Cortex of kidney (tissue), 1 donor: ENCODE results near the gene SLC6A3.
"Not testable (repeated sequence)": the region's sequence is repeated elsewhere in the genome, so short reads cannot be mapped to it uniquely, and the experiment has no call there.

Source experiments
- DNase-seq: peaks from one replicate; lab custom pipeline; 2025; lab: John Stamatoyannopoulos, UW

The SLC6A3 gene

DNA sequence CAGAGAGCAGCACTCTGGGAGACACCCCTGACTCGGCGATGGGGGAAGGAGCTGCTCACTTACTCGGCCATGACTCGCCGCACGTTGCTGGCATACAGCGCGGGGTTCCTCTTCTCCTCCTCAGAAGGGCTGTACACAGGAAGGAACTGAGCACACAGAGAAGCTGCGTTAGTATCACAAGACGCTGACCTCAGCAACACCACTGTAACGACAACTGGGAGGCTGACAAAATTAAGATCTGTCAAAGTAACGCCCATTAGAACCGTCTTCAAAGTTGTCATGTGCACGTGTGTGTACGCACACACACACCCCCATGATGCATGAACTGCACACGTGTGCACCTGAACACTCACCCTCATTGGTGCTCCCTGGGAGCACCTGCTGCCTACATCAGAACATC lies 32.1 kb upstream of the SLC6A3 start:
- no peak for DNase-seq

DNA sequence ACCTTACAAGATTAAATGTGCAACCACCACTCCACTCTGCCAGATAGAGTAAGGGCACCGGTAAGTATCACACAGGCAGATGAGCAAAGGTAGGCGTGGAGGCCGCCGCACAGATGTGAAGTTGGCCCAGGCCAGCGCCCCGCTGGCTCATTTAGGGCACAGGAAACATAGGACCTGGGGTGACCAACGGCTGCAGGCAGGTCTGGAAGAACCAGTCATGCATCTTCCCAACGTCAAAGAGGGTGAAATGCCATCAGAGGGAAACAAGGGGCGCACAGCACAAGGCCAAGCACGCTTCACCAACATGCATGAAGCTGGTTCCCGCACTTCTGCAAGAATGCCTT lies 31.7 kb upstream of the SLC6A3 start:
- DNase-seq, result no peak

DNA sequence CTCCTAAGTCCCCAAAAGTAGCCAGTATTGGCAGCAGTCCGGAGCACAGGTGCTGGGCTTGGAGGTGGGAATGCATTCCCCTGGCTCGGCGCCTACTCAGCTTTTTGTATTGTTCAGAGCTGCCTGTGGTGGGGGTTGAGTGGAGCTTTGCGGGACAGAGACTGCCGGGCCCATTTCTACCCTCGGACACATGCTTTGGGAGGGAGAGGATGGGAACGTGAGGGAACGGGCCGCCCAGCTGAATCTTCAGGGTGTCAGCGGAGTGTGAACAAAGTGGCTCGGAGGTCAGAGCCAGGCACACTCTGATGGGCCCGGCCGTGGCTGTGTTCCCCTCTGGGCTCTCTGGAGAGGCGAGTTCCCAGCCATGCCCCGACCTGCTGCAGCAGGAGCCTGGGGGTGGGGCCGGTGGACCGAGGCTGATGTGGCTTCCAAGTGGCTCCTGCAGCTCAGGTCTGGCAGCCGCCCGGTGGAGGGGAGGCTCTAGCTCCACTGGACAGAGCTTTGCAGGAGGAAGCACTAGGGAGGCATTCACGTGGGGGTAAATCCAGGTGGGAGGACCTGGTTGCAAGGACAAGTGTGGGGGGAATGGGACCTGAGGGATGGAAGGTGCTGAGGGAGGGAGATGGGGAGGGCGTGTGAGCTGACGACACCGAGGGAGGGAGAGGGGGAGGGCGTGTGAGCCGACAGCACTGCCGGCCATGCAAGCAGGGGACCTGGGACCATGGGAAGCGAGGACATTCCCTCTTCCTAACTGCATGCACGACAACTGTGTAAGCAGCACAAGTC lies 31.1 kb upstream of the SLC6A3 start:
- DNase-seq, result no peak

DNA sequence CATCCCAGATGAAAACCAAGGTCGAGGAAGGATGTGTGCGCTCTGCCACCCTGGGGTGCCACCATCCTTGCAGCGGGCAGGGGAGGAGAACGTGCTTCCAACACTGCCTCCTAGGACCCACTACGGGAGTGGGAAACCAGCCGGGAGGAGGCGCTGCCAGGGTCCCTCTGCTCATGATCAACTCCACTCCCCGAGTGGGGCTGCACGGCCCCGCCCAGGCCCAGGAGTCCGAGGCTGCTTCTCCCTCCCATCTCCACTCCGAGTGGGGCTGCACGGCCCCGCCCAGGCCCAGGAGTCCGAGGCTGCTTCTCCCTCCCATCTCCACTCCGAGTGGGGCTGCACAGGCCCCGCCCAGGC lies 30.3 kb upstream of the SLC6A3 start:
- not testable (repeated sequence) for DNase-seq

DNA sequence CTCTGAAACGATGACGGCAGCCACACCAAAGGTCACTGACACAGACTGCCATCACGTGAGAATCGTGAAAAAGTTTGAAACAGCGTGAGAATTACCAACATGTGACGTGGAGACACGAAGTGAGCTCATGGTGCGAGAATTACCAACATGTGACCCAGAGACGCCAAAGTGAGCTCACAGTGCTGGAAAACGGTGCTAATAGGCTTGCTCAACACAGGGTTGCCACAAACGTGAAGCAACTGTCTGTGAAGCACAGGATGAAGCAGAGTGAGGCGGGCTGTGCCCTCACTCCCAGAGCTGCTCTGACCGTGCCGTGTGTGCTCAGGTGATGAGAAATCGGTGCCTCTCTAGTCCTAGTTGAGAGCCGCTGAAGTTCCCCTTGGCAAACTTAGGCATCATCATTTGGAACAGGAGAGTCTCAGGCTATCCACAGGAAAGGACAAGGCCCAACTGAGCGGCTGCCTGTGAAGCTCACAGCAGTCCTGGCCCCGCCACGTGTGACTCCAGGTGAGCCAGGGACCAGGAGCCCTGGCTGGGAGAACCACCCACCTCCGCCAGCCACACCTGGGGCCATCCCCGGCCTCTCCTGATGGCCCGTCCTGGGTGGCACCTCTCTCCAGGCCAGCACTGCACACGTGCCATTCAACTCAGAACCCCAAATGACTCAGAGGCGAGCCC lies 29.8 kb upstream of the SLC6A3 start:
- DNase-seq, result no peak

DNA sequence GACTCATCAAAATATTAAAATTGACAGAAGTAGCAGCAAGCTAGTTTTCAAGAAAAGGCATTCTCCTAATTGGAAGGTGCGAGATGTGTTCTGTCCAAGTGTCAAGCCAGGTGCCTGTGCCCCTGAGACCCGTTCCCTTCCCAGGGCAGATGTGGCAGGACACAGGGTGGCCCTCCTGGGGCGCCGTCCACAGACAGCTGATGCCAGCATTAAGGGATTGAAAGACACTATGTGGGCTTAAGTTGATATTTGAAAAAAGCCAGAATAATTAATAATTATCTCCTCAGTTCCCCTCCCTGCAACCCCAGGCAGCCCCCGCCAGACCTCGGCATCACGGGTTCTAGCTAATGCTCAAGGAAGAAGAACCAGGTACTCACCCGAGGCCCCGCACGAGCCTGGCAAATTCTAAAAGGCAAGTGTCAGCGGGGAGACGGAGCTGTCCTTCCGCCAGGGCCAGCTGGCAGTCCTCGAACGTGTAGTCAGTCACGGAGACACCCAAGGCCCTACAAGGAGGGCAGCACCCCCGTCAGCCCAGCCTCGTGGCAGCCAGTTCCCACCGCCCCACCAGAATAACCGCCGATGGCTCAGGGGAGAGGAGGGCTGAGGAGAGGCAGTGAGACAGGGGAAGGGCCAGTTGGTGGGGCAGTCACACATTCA lies 29.1 kb upstream of the SLC6A3 start:
- no peak for DNase-seq

DNA sequence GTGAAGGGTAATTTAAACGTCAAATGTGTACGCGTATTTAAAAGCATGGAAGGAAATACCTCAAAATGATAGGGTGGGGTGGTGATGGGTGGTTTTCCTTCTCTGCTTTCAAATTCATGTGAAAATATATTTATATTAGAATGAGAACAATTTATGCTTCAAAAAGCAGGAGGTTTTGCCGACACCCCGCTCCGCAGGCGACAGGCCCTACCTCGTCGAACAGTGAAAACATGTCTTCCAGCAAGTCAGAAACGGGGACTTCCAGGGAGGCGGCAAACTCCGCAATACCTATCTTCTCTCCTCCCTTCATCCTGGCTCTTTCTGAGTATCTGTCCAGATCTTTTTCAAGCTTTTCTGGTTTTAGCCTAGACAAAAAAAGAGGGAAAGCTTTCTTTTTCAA lies 28.5 kb upstream of the SLC6A3 start:
- DNase-seq, result no peak

DNA sequence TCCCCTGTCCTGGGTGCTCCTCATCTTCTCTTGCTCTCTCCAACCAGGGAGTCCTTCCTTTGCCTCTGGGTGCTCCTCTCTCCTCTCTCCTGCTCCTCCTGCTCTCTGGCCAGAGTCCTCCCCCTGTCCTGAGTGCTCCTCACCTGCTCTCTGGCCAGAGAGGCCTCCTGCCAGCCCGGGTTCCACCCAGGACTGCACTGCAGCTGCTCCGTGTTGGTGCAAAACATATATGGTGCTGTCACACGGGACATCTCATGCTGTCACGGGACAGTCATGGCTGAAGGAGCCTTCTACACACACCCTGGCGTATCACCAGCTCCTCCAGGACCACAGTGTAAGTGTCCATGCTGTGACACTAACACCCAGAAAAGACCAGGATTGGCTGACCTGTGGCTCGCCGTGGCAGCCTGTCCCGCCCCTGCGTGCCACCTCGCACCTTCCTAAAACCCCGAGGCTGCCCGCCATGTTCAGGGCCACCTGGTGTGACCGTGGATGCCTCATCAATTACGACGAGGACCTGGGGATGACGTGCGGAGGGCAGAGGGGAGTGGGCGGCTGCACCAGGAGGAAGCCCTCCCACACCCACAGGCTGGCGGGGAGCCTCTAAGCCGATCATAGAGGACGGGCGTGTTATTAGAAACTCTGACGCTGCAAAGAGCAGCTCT lies 27.9 kb upstream of the SLC6A3 start:
- no peak for DNase-seq

DNA sequence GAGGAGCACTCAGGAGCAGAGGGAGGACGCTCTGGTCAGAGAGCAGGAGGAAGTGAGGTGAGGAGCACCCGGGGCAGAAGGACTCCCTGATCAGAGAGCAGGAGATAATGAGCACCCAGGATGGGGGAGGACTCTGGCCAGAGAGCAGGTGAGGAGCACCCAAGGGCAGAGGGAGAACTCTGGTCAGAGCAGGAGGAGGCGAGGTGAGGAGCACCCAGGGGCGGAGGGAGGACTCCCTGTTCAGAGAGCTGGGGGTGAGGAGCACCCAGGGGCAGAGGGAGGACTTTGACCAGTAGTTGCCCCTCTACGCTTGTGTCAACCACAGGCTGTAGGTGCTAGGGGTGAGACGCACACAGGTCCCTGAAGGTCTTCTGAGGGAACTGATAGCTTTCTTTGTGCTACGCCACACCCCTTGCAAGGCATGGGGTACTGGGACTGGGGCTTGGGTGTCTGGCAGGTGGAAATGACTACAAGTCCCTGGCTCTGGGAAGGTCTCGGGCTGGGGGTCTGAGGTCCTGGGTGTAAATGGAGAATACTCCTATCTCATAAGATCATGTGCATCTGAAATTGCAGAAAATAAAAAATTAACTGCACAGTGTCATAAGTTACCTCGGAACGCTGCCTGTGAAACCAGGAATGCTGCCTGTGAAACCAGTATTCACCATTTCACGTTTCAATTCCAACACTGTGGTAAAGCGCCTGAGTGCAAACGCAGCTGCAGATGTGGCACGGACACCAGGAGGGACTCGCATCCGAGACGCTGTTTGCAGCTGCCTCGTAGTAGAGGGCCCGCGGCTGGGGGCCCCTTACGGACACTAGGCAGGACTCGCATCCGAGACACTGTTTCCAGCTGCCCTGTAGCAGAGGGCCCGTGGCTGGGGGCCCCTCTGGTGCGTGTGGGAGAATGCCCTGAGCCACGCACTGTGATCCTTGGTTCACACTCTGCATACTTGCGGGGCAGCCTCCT lies 27.0 kb upstream of the SLC6A3 start:
- DNase-seq, result no peak

DNA sequence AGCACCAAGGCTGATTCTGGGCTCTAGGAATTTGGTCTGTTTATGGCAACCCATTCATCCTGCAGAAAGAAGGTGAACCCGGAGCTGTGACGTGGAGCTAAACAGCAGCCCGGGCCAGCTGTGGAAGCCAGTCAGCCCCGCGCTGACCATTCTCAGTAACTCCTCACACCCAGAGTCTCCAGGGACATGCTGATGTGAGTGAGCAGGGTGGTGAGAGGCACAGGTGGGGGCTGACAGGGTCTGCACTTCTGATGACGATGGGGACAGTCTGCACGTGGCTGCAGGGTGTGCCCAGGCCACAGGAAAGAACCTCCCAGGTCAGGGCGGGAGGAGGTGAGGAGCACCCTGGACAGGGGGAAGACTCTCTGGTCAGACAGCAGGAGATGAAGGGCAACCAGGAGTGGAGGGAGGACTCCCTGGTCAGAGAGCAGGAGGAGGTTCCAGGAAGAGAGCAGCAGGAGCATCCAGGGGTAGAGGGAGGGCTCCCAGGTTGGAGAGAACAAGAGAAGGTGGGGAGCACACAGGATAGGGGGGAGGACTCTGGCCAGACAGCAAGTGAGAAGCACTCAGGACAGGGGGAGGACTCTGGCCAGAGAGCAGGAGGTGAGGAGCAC lies 26.1 kb upstream of the SLC6A3 start:
- no peak for DNase-seq

DNA sequence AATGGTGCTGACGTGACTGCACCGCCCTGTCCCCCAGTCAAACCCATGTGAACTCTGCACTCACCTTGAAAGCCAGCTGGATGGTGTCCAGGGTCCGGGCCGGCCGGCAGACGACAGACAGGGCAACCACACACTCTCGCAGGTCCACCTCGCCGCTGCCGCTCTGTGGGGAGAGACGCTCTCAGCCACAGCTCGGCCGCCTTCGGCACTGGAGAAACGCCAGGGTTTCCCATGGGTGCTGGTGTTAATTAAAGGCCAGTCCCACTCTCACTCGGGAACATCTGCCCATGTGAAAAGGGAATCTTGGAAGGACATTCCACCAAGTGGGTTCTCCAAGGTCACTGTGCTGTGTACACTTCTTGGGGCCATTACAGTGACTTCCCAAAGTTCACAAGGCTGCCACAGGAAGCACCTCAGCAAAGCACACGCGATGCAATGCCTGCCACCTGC lies 25.5 kb upstream of the SLC6A3 start:
- DNase-seq, result no peak

DNA sequence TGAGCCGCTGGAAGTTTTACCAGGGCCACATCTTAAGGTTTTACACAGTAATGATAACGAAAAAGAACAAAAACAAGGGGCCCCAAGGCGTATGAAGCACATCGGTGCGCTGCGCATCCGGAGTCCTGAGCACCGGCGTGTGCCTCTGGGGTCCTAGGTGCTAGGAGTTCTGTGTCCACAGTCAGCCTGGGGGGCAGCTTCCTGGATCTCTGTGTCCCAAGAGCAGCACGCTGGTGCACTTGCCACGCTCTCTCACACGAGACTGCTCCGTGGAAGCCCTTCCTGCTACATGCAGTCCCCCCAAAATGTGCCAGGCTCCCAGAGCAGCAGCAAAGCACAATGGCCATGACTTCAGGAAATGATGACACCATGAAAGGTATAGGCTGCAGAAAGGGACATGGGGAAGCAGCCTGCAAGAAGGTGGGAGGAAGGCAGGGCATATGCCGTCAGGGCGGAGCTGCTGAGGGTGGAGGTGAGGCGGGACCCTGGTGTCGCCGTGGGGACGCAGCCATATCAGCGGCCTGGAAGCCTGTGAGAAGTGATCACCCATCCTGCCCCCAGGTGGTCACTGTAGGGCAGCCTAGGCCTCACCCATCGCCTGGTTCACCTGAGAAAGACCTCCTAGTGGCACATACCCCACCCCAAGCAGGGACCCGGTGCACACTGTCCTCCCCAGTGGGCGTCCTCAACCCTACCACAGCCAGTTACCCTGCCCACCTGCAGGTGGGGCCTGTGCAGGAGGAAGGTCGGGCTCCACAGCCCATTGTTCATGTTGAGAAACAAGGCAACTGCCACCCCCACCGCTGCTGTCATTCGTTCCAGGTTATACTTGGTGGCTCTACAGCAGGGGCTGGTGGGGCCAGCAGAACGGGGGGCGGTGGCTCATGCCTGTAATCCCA lies 23.6 kb upstream of the SLC6A3 start:
- no peak for DNase-seq

DNA sequence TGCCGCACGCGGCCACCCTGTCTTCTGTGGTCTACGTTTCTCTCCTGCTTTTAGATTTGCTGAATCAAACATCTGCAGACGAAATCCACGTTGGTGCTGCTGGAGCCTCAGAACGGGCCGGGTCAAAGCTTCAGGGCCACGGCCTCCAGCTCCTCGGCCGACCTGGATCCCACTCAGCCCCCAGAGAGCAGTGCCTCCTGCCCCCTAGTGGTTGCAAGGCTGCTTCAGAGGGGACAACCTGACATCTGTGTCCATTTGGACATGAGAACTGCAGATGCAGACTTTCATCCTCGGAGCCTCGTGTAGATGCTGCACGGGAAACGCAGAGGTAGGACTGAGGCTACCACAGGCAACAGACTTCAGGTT lies 23.0 kb upstream of the SLC6A3 start:
- DNase-seq, result no peak

DNA sequence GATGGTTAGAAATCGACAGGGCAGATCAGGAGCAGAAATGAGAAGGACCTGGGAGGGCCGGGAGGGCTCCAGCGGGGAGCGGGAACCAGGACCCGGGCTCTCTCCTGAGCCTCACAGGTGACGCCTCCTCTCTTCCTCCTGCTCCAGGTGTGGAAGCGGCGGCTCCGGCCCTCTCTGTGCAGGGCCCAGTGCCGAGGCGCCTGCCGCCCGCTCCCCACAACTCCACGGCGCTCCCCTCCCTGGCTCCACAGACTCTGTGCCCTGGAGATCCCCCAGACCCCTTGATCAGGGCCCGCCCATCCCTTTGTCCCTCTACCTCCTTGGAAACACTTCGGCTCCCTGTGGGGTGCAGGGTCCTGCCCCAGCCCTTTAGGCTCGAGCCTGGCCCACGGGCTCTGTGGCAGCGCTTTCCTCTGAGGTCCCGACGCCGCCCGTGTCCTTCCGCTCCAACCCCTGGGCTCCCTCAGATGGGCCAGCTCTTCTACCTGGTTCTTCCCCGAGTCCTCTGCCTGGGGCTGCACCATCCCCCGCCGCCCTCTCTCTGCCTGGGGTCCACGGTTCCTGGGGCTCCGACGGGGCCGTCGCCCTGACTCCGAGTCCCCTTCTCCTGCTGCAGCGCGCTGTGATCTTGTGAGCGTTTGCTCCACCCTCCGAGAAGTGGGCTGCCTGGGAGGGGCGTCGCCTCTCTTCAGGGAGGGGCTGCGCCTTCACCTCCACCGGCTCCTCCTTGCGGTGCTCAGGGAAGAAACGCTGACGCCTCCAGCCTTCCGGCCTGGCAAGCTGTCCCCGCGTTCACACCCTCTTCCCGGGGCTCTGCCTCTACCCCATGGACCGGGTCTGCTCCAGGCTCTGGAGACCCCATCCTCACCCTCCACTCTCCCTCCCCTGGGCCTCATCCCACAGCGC lies 22.4 kb upstream of the SLC6A3 start:
- DNase-seq, result no peak

DNA sequence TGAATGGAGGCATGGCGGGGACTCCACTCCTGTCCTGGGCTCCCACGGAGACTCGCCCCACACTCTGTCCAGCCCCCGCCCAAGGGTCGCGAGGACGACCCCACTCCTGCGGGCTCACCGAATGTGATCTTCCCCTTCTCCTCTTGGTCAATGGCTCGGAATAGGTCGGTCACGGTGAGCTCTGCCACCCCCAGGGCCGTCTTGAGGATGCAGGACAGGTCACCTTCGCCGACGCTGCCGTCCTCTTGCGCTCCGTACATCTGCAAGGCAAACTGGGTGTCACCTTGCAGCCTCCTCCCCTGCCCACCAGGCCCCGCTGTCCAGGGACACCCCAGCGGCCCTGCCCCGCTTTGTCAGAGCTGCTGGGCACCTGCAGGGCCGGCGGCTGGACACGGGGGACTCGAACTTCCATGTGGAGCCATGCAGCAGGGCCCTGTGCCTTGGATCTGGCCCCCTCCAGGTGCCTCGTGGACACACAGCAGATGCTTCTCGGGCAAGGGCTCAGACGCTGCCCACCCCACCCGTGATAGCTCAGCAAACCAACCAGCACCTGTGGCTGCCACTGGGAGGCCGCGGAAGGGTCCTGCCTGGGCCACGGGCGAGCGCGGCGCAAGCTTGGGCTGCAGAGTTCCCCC lies 21.5 kb upstream of the SLC6A3 start:
- no peak for DNase-seq

DNA sequence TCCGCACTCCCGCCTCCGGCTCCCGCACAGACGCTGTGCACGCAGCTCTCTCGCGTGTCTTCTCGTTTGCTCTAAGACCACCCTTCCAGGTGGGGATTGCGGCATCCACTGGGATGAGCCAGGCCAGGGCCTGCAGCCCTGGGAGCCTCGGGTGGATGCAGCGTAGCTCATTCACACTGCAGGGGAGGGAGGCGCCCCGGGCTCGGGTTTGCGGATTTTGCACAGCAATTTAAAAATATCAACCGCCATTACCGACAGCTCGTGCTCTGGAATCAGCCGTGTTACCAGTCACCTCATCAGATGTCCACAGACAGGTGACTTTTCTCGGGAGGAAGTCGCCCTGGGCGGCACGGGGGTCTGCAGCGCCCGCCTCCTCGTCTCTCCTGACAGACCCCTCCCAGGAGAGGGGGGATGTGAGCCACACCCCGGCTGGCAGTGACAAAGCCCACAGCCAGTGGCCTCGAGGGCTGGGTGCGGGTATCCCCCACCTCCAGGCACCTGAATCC lies 20.8 kb upstream of the SLC6A3 start:
- DNase-seq, result no peak

DNA sequence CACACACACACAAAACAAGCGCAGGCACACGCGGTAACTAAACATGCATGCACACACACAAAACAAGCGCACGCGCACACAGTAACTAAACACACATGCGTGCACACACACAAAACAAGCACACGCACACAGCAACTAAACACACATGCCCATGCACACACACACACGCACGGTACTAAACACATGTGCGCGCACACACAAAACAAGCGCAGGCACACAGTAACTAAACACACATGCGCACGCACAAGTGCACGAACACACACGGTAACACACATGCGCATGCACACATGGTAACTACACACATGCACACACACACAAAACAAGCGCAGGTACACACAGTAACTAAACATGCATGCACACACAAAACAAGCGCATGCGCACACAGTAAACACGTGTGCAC lies 19.9 kb upstream of the SLC6A3 start:
- no peak for DNase-seq

DNA sequence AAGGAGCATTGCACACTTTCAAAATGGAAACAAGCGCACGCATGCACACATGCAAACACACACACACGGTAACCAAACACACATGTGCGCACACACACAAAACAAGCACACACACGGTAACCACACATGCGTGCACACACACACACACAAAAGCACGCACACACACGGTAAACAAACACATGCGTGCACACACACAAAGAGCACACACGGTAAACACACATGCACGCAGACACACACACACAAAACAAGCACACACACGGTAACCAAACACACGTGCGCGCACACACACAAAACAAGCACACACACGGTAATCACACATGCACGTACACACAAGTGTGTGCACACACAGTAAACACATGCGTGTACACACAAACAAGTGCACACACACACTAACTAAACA lies 19.3 kb upstream of the SLC6A3 start:
- DNase-seq, result no peak

DNA sequence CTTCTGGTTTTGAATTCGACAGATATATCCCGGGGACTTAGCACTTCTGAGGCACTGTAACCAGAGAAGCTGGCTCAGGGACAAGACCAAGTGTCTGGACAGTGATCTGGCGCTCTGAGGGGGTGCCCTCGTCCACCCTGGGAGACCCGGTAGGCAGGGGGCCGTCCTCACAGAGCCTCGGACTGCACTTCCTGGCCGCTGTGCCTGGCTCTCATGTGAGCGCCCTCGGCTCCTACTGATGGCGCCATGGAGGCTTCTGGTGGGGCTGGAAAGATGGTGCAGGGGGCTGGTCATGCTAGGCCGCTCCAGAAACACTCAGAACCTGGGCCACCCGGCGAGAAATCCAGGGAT lies 18.8 kb upstream of the SLC6A3 start:
- DNase-seq, result no peak
